ENCODE results near the gene ZDHHC7.

GRCh38 chr16:84993926-84994325 is 17.4 kb downstream of the ZDHHC7 start:
- TF ChIP-seq CTCF (IDR thresholded peaks at IDR 0.05) = no peak
- TF ChIP-seq POLR2AphosphoS5 (IDR thresholded peaks at IDR 0.05) = no peak
- no peak for TF ChIP-seq POLR2A (IDR thresholded peaks at IDR 0.05; ENCODE audit: low read depth)
- no peak for TF ChIP-seq EP300 (IDR thresholded peaks at IDR 0.05)
